HepG2 (cell line): ENCODE results near the gene PPAT. TPM values are rescaled to one million over a fixed set of nuclear protein-coding genes. Genes with fewer than 3 reads are reported as not detected.

Source experiments
- BCL3 ChIP-seq: sonication (generic); formaldehyde crosslinking; IDR thresholded peaks from 2 replicates; pipeline ENCODE4 v1.5.1; 2020; ENCODE audit warnings: mild to moderate bottlenecking, missing genetic modification reagents, moderate library complexity
- CHCHD3 ChIP-seq: sonication (generic); formaldehyde crosslinking; IDR thresholded peaks from 2 replicates; pipeline ENCODE4 v1.8.0; 2022; ENCODE audit warnings: mild to moderate bottlenecking, missing genetic modification reagents, moderate library complexity
- CHD2 ChIP-seq: IDR thresholded peaks from 2 replicates; pipeline ENCODE4 v1.6.1; 2011; ENCODE audit warnings: low read depth, low read length, improper control_type of control experiment
- DDIT3 ChIP-seq: sonication (generic); formaldehyde crosslinking; IDR thresholded peaks from 2 replicates; pipeline ENCODE4 v1.4.0; 2020; ENCODE audit warnings: mild to moderate bottlenecking, missing genetic modification reagents
- KMT2A ChIP-seq: sonication (generic); formaldehyde crosslinking; IDR thresholded peaks from 2 replicates; pipeline ENCODE4 v1.4.0; 2020; ENCODE audit warnings: missing genetic modification reagents
- MIXL1 ChIP-seq: IDR thresholded peaks from 2 replicates; pipeline ENCODE4 v1.6.1; 2016
- NCOA1 ChIP-seq: sonication (generic); formaldehyde crosslinking; IDR thresholded peaks from 2 replicates; pipeline ENCODE4 v1.9.0; 2021; ENCODE audit warnings: missing genetic modification reagents
- NFKBIZ ChIP-seq: IDR thresholded peaks from 2 replicates; pipeline ENCODE4 v1.6.1; 2018; ENCODE audit warnings: missing genetic modification reagents, missing compliant biosample characterization
- RELA ChIP-seq: sonication (generic); formaldehyde crosslinking; IDR thresholded peaks from 2 replicates; pipeline ENCODE4 v1.4.0; 2020; ENCODE audit warnings: missing genetic modification reagents
- U2AF1 ChIP-seq: fragments of 200-400 bp; formaldehyde crosslinking; optimal IDR thresholded peaks from 2 replicates; pipeline ENCODE3; 2017; ENCODE audit warnings: mild to moderate bottlenecking, low read depth, low read length
- ZFP36 ChIP-seq: fragments of 150-350 bp; IDR thresholded peaks from 2 replicates; pipeline ENCODE4 v1.6.1; 2018; ENCODE audit warnings: borderline replicate concordance, low read length, low read depth; ENCODE audit not compliant: partially characterized antibody
- ZFP62 ChIP-seq: sonication (generic); formaldehyde crosslinking; IDR thresholded peaks from 2 replicates; pipeline ENCODE4 v1.4.0; 2020; ENCODE audit warnings: missing genetic modification reagents
- ZNF34 ChIP-seq: sonication (generic); formaldehyde crosslinking; IDR thresholded peaks from 2 replicates; pipeline ENCODE4 v1.4.0; 2020; ENCODE audit warnings: mild to moderate bottlenecking, missing genetic modification reagents, borderline replicate concordance
- ZNF597 ChIP-seq: sonication (generic); formaldehyde crosslinking; IDR thresholded peaks from 2 replicates; pipeline ENCODE4 v1.5.0; 2020; ENCODE audit warnings: missing genetic modification reagents
- ZNF609 ChIP-seq: sonication (generic); formaldehyde crosslinking; IDR thresholded peaks from 2 replicates; pipeline ENCODE4 v1.4.0; 2020; ENCODE audit warnings: mild to moderate bottlenecking, missing genetic modification reagents, borderline replicate concordance
- ZNF615 ChIP-seq: sonication (generic); formaldehyde crosslinking; IDR thresholded peaks from 2 replicates; pipeline ENCODE4 v1.5.0; 2020; ENCODE audit warnings: mild to moderate bottlenecking, missing genetic modification reagents, borderline replicate concordance
- ZNF780A ChIP-seq: sonication (generic); formaldehyde crosslinking; IDR thresholded peaks from 2 replicates; pipeline ENCODE4 v1.8.0; 2022; ENCODE audit warnings: mild to moderate bottlenecking, missing genetic modification reagents, moderate library complexity
- ZNF784 ChIP-seq: sonication (generic); formaldehyde crosslinking; IDR thresholded peaks from 2 replicates; pipeline ENCODE4 v1.5.1; 2020; ENCODE audit warnings: missing genetic modification reagents, mild to moderate bottlenecking, borderline replicate concordance
- ZZZ3 ChIP-seq: sonication (generic); formaldehyde crosslinking; IDR thresholded peaks from 2 replicates; pipeline ENCODE4 v1.4.0; 2020; ENCODE audit warnings: missing genetic modification reagents, mild to moderate bottlenecking, borderline replicate concordance
- polyA plus RNA-seq, 8 experiments: library from polyadenylated mRNA; depleted of rRNA in 3 of 8; stranded (reverse) in 7 of 8; unstranded in 1 of 8; fragments of >200 nt; fragmentation: Illumina TruSeq in 4 of 8; extraction: Trizol in 4 of 8; gene quantifications; 2 replicates each; pipeline versions ENCODE4 v1.2.1 to v1.2.3, GENCODE V29; 2011 to 2016; ENCODE audit warnings: low read depth in 4 of 8, missing spikeins in 1 of 8, mixed read lengths in 1 of 8; ENCODE audit not compliant: insufficient read depth in 1 of 8
- total RNA-seq, 5 experiments: library from RNA; depleted of rRNA; stranded (reverse); fragments of >200 nt; fragmentation: Illumina TruSeq; extraction: Trizol; gene quantifications; 2 replicates each; pipeline ENCODE4 v1.2.3, GENCODE V29; 2016; ENCODE audit warnings: low read depth in 1 of 5

PPAT gene
- total and polyA plus RNA-seq, 2 of the 13 experiments (the other 11 are each of a cell fraction or from before 2014, with no cell fraction given), result 16.9 to 62.6 TPM

- TF ChIP-seq DDIT3, result no peak
- TF ChIP-seq ZNF780A (CRISPR knock-in tag), result no peak
- TF ChIP-seq BCL3 (CRISPR knock-in tag), result peak; percentile 87
- no peak for TF ChIP-seq ZFP36
- TF ChIP-seq NCOA1 (CRISPR knock-in tag), result peak; percentile 48; the same call in 1 of the 2 replicates
- TF ChIP-seq KMT2A (CRISPR knock-in tag), result peak; percentile 94
- TF ChIP-seq RELA (CRISPR knock-in tag), result no peak
- TF ChIP-seq CHD2, result peak; percentile 68; the same call in 1 of the 2 replicates
- TF ChIP-seq ZFP62 (CRISPR knock-in tag), result peak; percentile 66; the same call in 1 of the 2 replicates
- peak; percentile 88 for TF ChIP-seq NFKBIZ
- TF ChIP-seq ZNF615 (CRISPR knock-in tag), result peak; percentile 89; the same call in 1 of the 2 replicates
- no peak; the same call in 1 of the 2 replicates for TF ChIP-seq ZZZ3
- TF ChIP-seq CHCHD3 (CRISPR knock-in tag), result no peak
- TF ChIP-seq MIXL1 (CRISPR knock-in tag), result no peak
- peak; percentile 95; the same call in 1 of the 2 replicates for TF ChIP-seq ZNF34 (CRISPR knock-in tag)
- peak; percentile 58; the same call in 1 of the 2 replicates for TF ChIP-seq ZNF609 (CRISPR knock-in tag)
- TF ChIP-seq U2AF1, result peak; percentile 42
- TF ChIP-seq ZNF597 (CRISPR knock-in tag), result no peak
- TF ChIP-seq ZNF784 (CRISPR knock-in tag), result 0 out of 2 replicates have a peak, but pooled peaks have one; percentile 76
These were observed 48.1 kb downstream of the PPAT start, which contains the start of gene AASDH (continued) for GRCh38 chr4:56387023-56388001.
